Brain microvascular endothelial cell (primary cell): ENCODE measurements around the gene FRG2.
"Not testable (repeated sequence)": the region's sequence is repeated elsewhere in the genome, so short reads cannot be mapped to it uniquely, and the experiment has no call there.

Experiments
- DNase-seq: peaks from one replicate; pipeline ENCODE4 v3.0.0-alpha.2; 2020
- H3K27ac ChIP-seq: fragments of 250-450 bp; sonication (Bioruptor Pico); 2 replicates; pipeline ENCODE4 v1.5.1; 2020; ENCODE audit warnings: mild to moderate bottlenecking, moderate library complexity
- H3K27me3 ChIP-seq: fragments of 250-450 bp; sonication (Bioruptor Pico); replicated peaks from 2 replicates; pipeline ENCODE4 v1.5.1; 2020; ENCODE audit warnings: mild to moderate bottlenecking
- H3K36me3 ChIP-seq: fragments of 250-450 bp; sonication (Bioruptor Pico); replicated peaks from 2 replicates; pipeline ENCODE4 v1.5.1; 2020; ENCODE audit warnings: mild to moderate bottlenecking
- H3K4me3 ChIP-seq: 2 replicates; pipeline ENCODE4 v1.5.1; 2011; ENCODE audit warnings: low read depth, mild to moderate bottlenecking, control low read depth, low read length, moderate library complexity
- CTCF ChIP-seq: IDR thresholded peaks from 2 replicates; pipeline ENCODE4 v1.5.1; 2011; ENCODE audit warnings: low read depth, mild to moderate bottlenecking, moderate library complexity, low read length, control low read depth, inconsistent platforms; ENCODE audit errors: missing control alignments
- in situ Hi-C: cut with HindIII; loops from 2 replicates; pipeline ENCODE4 v1.10.0; 2017; ENCODE audit warnings: low sequenced_read_pairs, low pct_ligation_motif_present

The FRG2 gene

GRCh38 chr4:189981970-189982369, 45.1 kb downstream of the FRG2 start:
- DNase-seq = no peak
- no peak overlapping the region for H3K27ac ChIP-seq
- in situ Hi-C loops = no loop called here
- no peaks in the 10 kb centered on the region for H3K36me3 ChIP-seq
- TF ChIP-seq CTCF = no peak
- H3K4me3 ChIP-seq = no peak overlapping the region
- H3K27me3 ChIP-seq = no peaks in the 10 kb centered on the region

- DNase-seq, H3K27me3 ChIP-seq, in situ Hi-C loops, H3K27ac ChIP-seq, H3K36me3 ChIP-seq, H3K4me3 ChIP-seq: not testable (repeated sequence)
These were observed 46.8 kb downstream of the FRG2 start for GRCh38 chr4:189980292-189980691.

GRCh38 chr4:189979196-189980047, 47.6 kb downstream of the FRG2 start:
- DNase-seq = no peak
- Histone ChIP-seq H3K27ac (no peak overlapping the region), H3K27me3 (no peaks in the 10 kb centered on the region), H3K4me3 (no peak overlapping the region), H3K36me3 (no peaks in the 10 kb centered on the region)
- no peak for TF ChIP-seq CTCF
- in situ Hi-C loops = no loop called here
